H1 (cell line): ENCODE measurements around the gene KLK8. TPM values are rescaled to one million over a fixed set of nuclear protein-coding genes. Genes with fewer than 3 reads are reported as not detected.

ENCODE experiments used
- CTCF ChIA-PET: fragments of 300-600 bp; sonication (Branson Sonifier 250); formaldehyde crosslinking; loops from one replicate; lab custom pipeline; 2021; ENCODE audit not compliant: partially characterized antibody; lab: Charles Lee
- POLR2A ChIA-PET: fragments of 300-600 bp; sonication (Branson Sonifier 250); formaldehyde crosslinking; loops from one replicate; lab custom pipeline; 2021; ENCODE audit warnings: inconsistent platforms; ENCODE audit not compliant: partially characterized antibody; lab: Charles Lee
- DNase-seq, 2 experiments: peaks; one replicate each; pipeline versions ENCODE4 v3.0.0 to v3.0.0-alpha.2; 2010 to 2022; ENCODE audit warnings: low spot score in 2 of 2, low read depth in 1 of 2, mixed read lengths in 1 of 2
- FAIRE-seq: peaks from 2 replicates; lab custom pipeline; 2011; peaks lifted over from hg19 to GRCh38; lab: Jason Lieb, UNC
- H2AFZ ChIP-seq: 2 replicates; pipeline ENCODE4 v1.8.1; 2012; ENCODE audit warnings: low read length, inconsistent platforms
- H2AK5ac ChIP-seq: 2 replicates; pipeline ENCODE4 v1.6.1; 2013; ENCODE audit warnings: low read depth, low read length
- H2BK120ac ChIP-seq: replicated peaks from 2 replicates; pipeline ENCODE3; 2013; ENCODE audit warnings: low read depth, low read length, inconsistent platforms
- H2BK12ac ChIP-seq: 2 replicates; pipeline ENCODE4 v1.6.1; 2013; ENCODE audit warnings: low read depth, low read length
- H2BK15ac ChIP-seq: 2 replicates; pipeline ENCODE4 v1.6.1; 2013; ENCODE audit warnings: low read length
- H2BK20ac ChIP-seq: 2 replicates; pipeline ENCODE4 v1.6.1; 2013; ENCODE audit warnings: low read length
- H2BK5ac ChIP-seq: 2 replicates; pipeline ENCODE4 v1.6.1; 2013; ENCODE audit warnings: low read depth, low read length
- H3K14ac ChIP-seq: 2 replicates; pipeline ENCODE4 v1.6.1; 2013; ENCODE audit warnings: inconsistent platforms; ENCODE audit not compliant: insufficient read length
- H3K18ac ChIP-seq: 2 replicates; pipeline ENCODE4 v1.6.1; 2013; ENCODE audit warnings: low read length; ENCODE audit errors: extremely low read depth
- H3K23ac ChIP-seq: 2 replicates; pipeline ENCODE4 v1.6.1; 2013; ENCODE audit warnings: inconsistent platforms; ENCODE audit not compliant: insufficient read length
- H3K23me2 ChIP-seq: 2 replicates; pipeline ENCODE4 v1.6.1; 2013; ENCODE audit warnings: low read depth, low read length
- H3K27ac ChIP-seq: 2 replicates; pipeline ENCODE4 v1.6.1; 2011; ENCODE audit warnings: low read depth, low read length, inconsistent platforms
- H3K27me3 ChIP-seq, 4 experiments: replicated peaks in 1 of 4; 1 replicate in 1 of 4; 2 replicates in 3 of 4; pipeline versions ENCODE4 v1.6.1 to v1.8.1; 2011 to 2013; ENCODE audit warnings: low read length in 3 of 4, mild to moderate bottlenecking in 3 of 4, inconsistent platforms in 2 of 4, mixed read lengths in 2 of 4, moderate library complexity in 1 of 4; ENCODE audit not compliant: control insufficient read depth in 3 of 4, insufficient read depth in 3 of 4; ENCODE audit errors: extremely low read depth in 1 of 4
- H3K36me3 ChIP-seq, 4 experiments: 2 replicates each; pipeline versions ENCODE4 v1.6.1 to v1.8.1; 2011 to 2013; ENCODE audit warnings: mild to moderate bottlenecking in 4 of 4, low read length in 3 of 4, moderate library complexity in 2 of 4, control low read depth in 1 of 4, inconsistent platforms in 1 of 4; ENCODE audit not compliant: insufficient read depth in 4 of 4, control insufficient read depth in 2 of 4
- H3K4ac ChIP-seq: replicated peaks from 2 replicates; pipeline ENCODE3; 2013; ENCODE audit warnings: low read length, low read depth, mixed read lengths, inconsistent platforms; ENCODE audit not compliant: insufficient read length
- H3K4me1 ChIP-seq, 4 experiments: replicated peaks in 1 of 4; 1 replicate in 1 of 4; 2 replicates in 3 of 4; pipeline versions ENCODE4 v1.6.1 to v1.8.1; 2011 to 2013; ENCODE audit warnings: low read length in 3 of 4, inconsistent platforms in 2 of 4, mixed read lengths in 1 of 4; ENCODE audit not compliant: insufficient read depth in 4 of 4, control insufficient read depth in 3 of 4
- H3K4me2 ChIP-seq, 2 experiments: 2 replicates each; pipeline versions ENCODE4 v1.6.1 to v1.8.1; 2011 to 2013; ENCODE audit warnings: low read depth in 2 of 2, low read length in 2 of 2, control low read depth in 1 of 2, inconsistent platforms in 1 of 2, mild to moderate bottlenecking in 1 of 2; ENCODE audit not compliant: insufficient read depth in 1 of 2
- H3K4me3 ChIP-seq, 4 experiments: fragments of 200-600, 300-600 bp in 1 of 4; sonication (generic), shearing (Covaris generic), sonication (Bioruptor Twin) in 1 of 4; 2 replicates each; pipeline versions ENCODE4 v1.5.1 to v1.8.1; 2011 to 2016; ENCODE audit warnings: low read length in 4 of 4, low read depth in 3 of 4, control low read depth in 2 of 4, inconsistent platforms in 2 of 4, mild to moderate bottlenecking in 2 of 4, mixed read lengths in 1 of 4, moderate library complexity in 1 of 4; ENCODE audit not compliant: insufficient read depth in 2 of 4; ENCODE audit errors: extremely low read depth in 1 of 4
- H3K56ac ChIP-seq: replicated peaks from 2 replicates; pipeline ENCODE3; 2013; ENCODE audit warnings: low read depth, mild to moderate bottlenecking, mixed read lengths, low read length, inconsistent platforms; ENCODE audit not compliant: insufficient read length
- H3K79me1 ChIP-seq: 2 replicates; pipeline ENCODE4 v1.6.1; 2013; ENCODE audit warnings: low read depth, low read length, control low read depth
- H3K79me2 ChIP-seq, 2 experiments: 2 replicates each; pipeline versions ENCODE4 v1.6.1 to v1.8.1; 2012 to 2013; ENCODE audit warnings: low read length in 2 of 2, mild to moderate bottlenecking in 2 of 2, inconsistent platforms in 1 of 2; ENCODE audit not compliant: insufficient read depth in 2 of 2, control insufficient read depth in 1 of 2
- H3K9ac ChIP-seq, 4 experiments: replicated peaks in 1 of 4; 1 replicate in 1 of 4; 2 replicates in 3 of 4; pipeline versions ENCODE4 v1.6.1 to v1.8.1; 2011 to 2013; ENCODE audit warnings: low read depth in 3 of 4, low read length in 3 of 4, control low read depth in 2 of 4, mild to moderate bottlenecking in 2 of 4, moderate library complexity in 2 of 4, inconsistent platforms in 1 of 4; ENCODE audit errors: extremely low read depth in 1 of 4
- H3K9me3 ChIP-seq, 2 experiments: 2 replicates each; pipeline versions ENCODE4 v1.6.1 to v1.8.1; 2012 to 2013; ENCODE audit warnings: mild to moderate bottlenecking in 2 of 2, moderate library complexity in 2 of 2, control low read depth in 1 of 2, inconsistent platforms in 1 of 2, low read depth in 1 of 2, low read length in 1 of 2, mixed read lengths in 1 of 2; ENCODE audit not compliant: insufficient read depth in 2 of 2
- H4K20me1 ChIP-seq, 2 experiments: replicated peaks in 1 of 2; 2 replicates each; pipeline versions ENCODE3 to v1.8.1; 2011 to 2013; ENCODE audit warnings: inconsistent platforms in 2 of 2, low read length in 2 of 2, mild to moderate bottlenecking in 1 of 2; ENCODE audit not compliant: insufficient read depth in 2 of 2, control insufficient read depth in 1 of 2
- H4K5ac ChIP-seq: 2 replicates; pipeline ENCODE4 v1.6.1; 2013; ENCODE audit warnings: low read length, low read depth, mixed read lengths, inconsistent platforms; ENCODE audit not compliant: insufficient read length
- H4K8ac ChIP-seq: 2 replicates; pipeline ENCODE4 v1.8.0; 2013; ENCODE audit warnings: mild to moderate bottlenecking, moderate library complexity, low read length, inconsistent platforms; ENCODE audit not compliant: insufficient read depth; ENCODE audit errors: extremely low read depth
- H4K91ac ChIP-seq: replicated peaks from 2 replicates; pipeline ENCODE3; 2013; ENCODE audit warnings: low read length, mixed read lengths, inconsistent platforms; ENCODE audit not compliant: insufficient read length
- GTF2F1 ChIP-seq: IDR thresholded peaks from 2 replicates; pipeline ENCODE4 v1.6.1; 2012; ENCODE audit warnings: low read depth, low read length, improper control_type of control experiment, borderline replicate concordance
- SIRT6 ChIP-seq: IDR thresholded peaks from one replicate; pipeline ENCODE4 v1.7.1; 2012; ENCODE audit warnings: low read length, inconsistent platforms
- SP4 ChIP-seq: IDR thresholded peaks from 2 replicates; pipeline ENCODE4 v1.6.1; 2012; ENCODE audit warnings: low read length, inconsistent platforms
- WGBS, 2 experiments: shearing (Covaris generic) in 1 of 2; methylation state at CpG; one replicate each; pipeline versions ENCODE4 v1.1.6 to v1.1.7; 2013 to 2015; ENCODE audit warnings: low lambda C conversion rate in 2 of 2, mixed read lengths in 2 of 2, inconsistent platforms in 1 of 2, low coverage in 1 of 2, missing lambda C conversion rate in 1 of 2; ENCODE audit not compliant: insufficient replicate concordance in 2 of 2, insufficient coverage in 1 of 2, insufficient read length in 1 of 2; ENCODE audit errors: extremely low coverage in 1 of 2, missing lambda C conversion rate in 1 of 2; 5-methylcytosine and 5-hydroxymethylcytosine counted together
- polyA plus RNA-seq, 7 experiments: library from polyadenylated mRNA; depleted of rRNA in 3 of 7; stranded (reverse) in 5 of 7; unstranded in 2 of 7; fragments of >200 nt in 5 of 7; fragments of 200-250 nt in 2 of 7; gene quantifications; 1 replicate in 5 of 7; 2 replicates in 1 of 7; 4 replicates in 1 of 7; pipeline versions ENCODE4 v1.2.1 to v1.2.3, GENCODE V29; 2011 to 2013; ENCODE audit warnings: missing spikeins in 2 of 7, mixed read lengths in 2 of 7
- total RNA-seq: library from RNA; stranded (reverse); fragmentation: NEBNext Ultra II Directional; extraction: Animal tissue kit (Norgen Biotek cat#: 25700); gene quantifications from 2 replicates; pipeline ENCODE4 v1.2.1, GENCODE V29; 2021

Gene KLK8
- total and polyA plus RNA-seq, 2 of the 8 experiments (the other 6 are each of a cell fraction or from before 2014, with no cell fraction given): 2.9 to 3.6 TPM

- Histone ChIP-seq H3K14ac (no peak overlapping the region), H3K56ac (no peak overlapping the region), H3K79me2 (no peaks in the 10 kb centered on the region), H4K5ac (no peak overlapping the region), H3K18ac (no peak overlapping the region), H2BK15ac (no peak overlapping the region), H2BK5ac (no peak overlapping the region), H2BK20ac (no peak overlapping the region), H3K4me2 (no peak overlapping the region), H3K9ac (no peak overlapping the region)
- FAIRE-seq (no peak), DNase-seq (no peak)
- CTCF ChIA-PET: interaction anchor here (1.2 to 1.3 kb wide), 2 partner anchors 9 to 53 kb away, joined by 3 to 4 read pairs; no protein-coding TSS in a partner anchor
- TF ChIP-seq GTF2F1: no peak
- no peak for TF ChIP-seq SP4
- TF ChIP-seq SIRT6: no peak
- TF ChIP-seq, all 59 proteins: peak for 0
- Histone ChIP-seq H3K9me3 (no peaks in the 10 kb centered on the region; a peak in 1 of 4 replicates), H3K4me3 (no peak overlapping the region), H3K23ac (no peak overlapping the region), H3K4me1 (peaks cover 0 to 3% (median 0%) of the 10 kb centered on the region in 4 experiments; a peak in 2 of 7 replicates), H2AK5ac (no peak overlapping the region), H2BK12ac (no peak overlapping the region), H3K23me2 (peaks cover 3% of the 10 kb centered on the region; the same call in 1 of the 2 replicates), H4K20me1 (no peaks in the 10 kb centered on the region), H4K8ac (no peak overlapping the region), H3K27me3 (no peaks in the 10 kb centered on the region; a peak in 1 of 7 replicates), H2AFZ (no peak overlapping the region), H3K4ac (no peak overlapping the region), H2BK120ac (no peak overlapping the region), H4K91ac (no peak overlapping the region), H3K79me1 (no peaks in the 10 kb centered on the region), H3K36me3 (no peaks in the 10 kb centered on the region), H3K27ac (no peak overlapping the region)
- WGBS, 2 experiments: 94% methylated on average over 6 of the region's 6 CpGs; no CpG with 5 or more reads in 1 of the 2 experiments
- POLR2A ChIA-PET: no interaction called here
Observed at GRCh38 chr19:50963381-50963780, 38.0 kb downstream of the KLK8 start.
